Activated T-cell treated with anti-CD3 and anti-CD28 coated beads for 48 hours (primary cell): Measurements from ENCODE around the gene SLC17A3.

Experiments used
- DNase-seq: peaks from one replicate; pipeline ENCODE4 v3.0.0-alpha.2; 2020; ENCODE audit warnings: low read depth

The SLC17A3 gene

GRCh38 chr6:25889877-25890853 lies 16.1 kb upstream of the SLC17A3 start:
- DNase-seq = no peak

GRCh38 chr6:25888626-25889025 lies 14.6 kb upstream of the SLC17A3 start:
- no peak for DNase-seq

- DNase-seq = no peak
Measured at GRCh38 chr6:25886066-25886465, 12.0 kb upstream of the SLC17A3 start.

- DNase-seq = no peak
Measured at GRCh38 chr6:25883991-25884390, 9.9 kb upstream of the SLC17A3 start.

GRCh38 chr6:25883536-25883935 lies 9.5 kb upstream of the SLC17A3 start:
- no peak for DNase-seq

- peak; percentile 10 for DNase-seq
Measured at GRCh38 chr6:25882051-25882496, 8.0 kb upstream of the SLC17A3 start.

- DNase-seq = no peak
Measured at GRCh38 chr6:25880601-25881000, 6.6 kb upstream of the SLC17A3 start.

- DNase-seq = no peak
Measured at GRCh38 chr6:25878721-25879322, 4.8 kb upstream of the SLC17A3 start.

- DNase-seq = no peak
Measured at GRCh38 chr6:25875926-25876602, 2.0 kb upstream of the SLC17A3 start.

GRCh38 chr6:25875563-25875905 lies 1.5 kb upstream of the SLC17A3 start:
- DNase-seq = no peak

GRCh38 chr6:25874822-25875562 lies 949 bp upstream of the SLC17A3 start:
- DNase-seq = no peak

GRCh38 chr6:25872814-25873213 lies 1.2 kb downstream of the SLC17A3 start:
- no peak for DNase-seq

- DNase-seq = no peak
Measured at GRCh38 chr6:25869840-25870239, 4.2 kb downstream of the SLC17A3 start.

GRCh38 chr6:25868436-25869183 lies 5.4 kb downstream of the SLC17A3 start:
- DNase-seq = no peak

GRCh38 chr6:25866011-25866410 lies 8.0 kb downstream of the SLC17A3 start:
- DNase-seq = no peak

- DNase-seq = no peak
Measured at GRCh38 chr6:25863360-25863759, 10.7 kb downstream of the SLC17A3 start.

- no peak for DNase-seq
Measured at GRCh38 chr6:25862199-25862598, 11.8 kb downstream of the SLC17A3 start.

- no peak for DNase-seq
Measured at GRCh38 chr6:25852756-25853155, 21.3 kb downstream of the SLC17A3 start.

- DNase-seq = no peak
Measured at GRCh38 chr6:25851961-25852360, 22.1 kb downstream of the SLC17A3 start.

GRCh38 chr6:25844518-25844917 lies 29.5 kb downstream of the SLC17A3 start:
- no peak for DNase-seq

- DNase-seq = no peak
Measured at GRCh38 chr6:25842526-25842925, 31.5 kb downstream of the SLC17A3 start.
